H1 (cell line): ENCODE measurements around the gene TFE3. TPM values are rescaled to one million over a fixed set of nuclear protein-coding genes. Genes with fewer than 3 reads are reported as not detected.

ENCODE experiments used
- ASH2L ChIP-seq: fragments of 200-600, 300-600 bp; sonication (generic); IDR thresholded peaks from one replicate; pipeline ENCODE4 v1.7.1; 2017; ENCODE audit warnings: low read length
- CBX8 ChIP-seq: fragments of 300-800, 300-1000 bp; sonication (generic); IDR thresholded peaks from 2 replicates; pipeline ENCODE4 v1.7.1; 2016; ENCODE audit warnings: low read depth, low read length, borderline replicate concordance
- EGR1 ChIP-seq: IDR thresholded peaks from 2 replicates; pipeline ENCODE4 v1.6.1; 2011; ENCODE audit warnings: low read depth, low read length, borderline replicate concordance
- HDAC6 ChIP-seq: IDR thresholded peaks from one replicate; pipeline ENCODE4 v1.7.1; 2012; ENCODE audit warnings: low read depth, mild to moderate bottlenecking, inconsistent platforms, low read length, moderate library complexity
- KDM5A ChIP-seq: fragments of 200-600 bp; IDR thresholded peaks from 2 replicates; pipeline ENCODE4 v1.7.1; 2012; ENCODE audit warnings: mild to moderate bottlenecking, low read length, inconsistent platforms, mixed read lengths
- NANOG ChIP-seq: IDR thresholded peaks from 2 replicates; pipeline ENCODE4 v1.6.1; 2011; ENCODE audit warnings: low read length, low read depth, mild to moderate bottlenecking, inconsistent platforms; ENCODE audit not compliant: insufficient read depth, poor library complexity, severe bottlenecking
- POLR2A ChIP-seq, 2 experiments: IDR thresholded peaks; 1 replicate in 1 of 2; 2 replicates in 1 of 2; pipeline ENCODE4 v1.6.1; 2011; ENCODE audit warnings: low read depth in 2 of 2, low read length in 2 of 2, mild to moderate bottlenecking in 2 of 2; ENCODE audit errors: control extremely low read depth in 1 of 2
- RAD21 ChIP-seq, 2 experiments: IDR thresholded peaks in 1 of 2; conservative IDR thresholded peaks in 1 of 2; 2 replicates each; pipeline ENCODE4 v1.6.1; 2011; ENCODE audit warnings: low read depth in 2 of 2, low read length in 2 of 2, improper control_type of control experiment in 1 of 2, inconsistent platforms in 1 of 2, mild to moderate bottlenecking in 1 of 2, moderate library complexity in 1 of 2
- RFX5 ChIP-seq: IDR thresholded peaks from 2 replicates; pipeline ENCODE4 v1.6.1; 2011; ENCODE audit warnings: low read depth, low read length, improper control_type of control experiment, borderline replicate concordance
- RXRA ChIP-seq: IDR thresholded peaks from 2 replicates; pipeline ENCODE4 v1.6.1; 2011; ENCODE audit warnings: low read depth, mild to moderate bottlenecking, low read length, moderate library complexity; ENCODE audit not compliant: insufficient read depth
- TBP ChIP-seq: IDR thresholded peaks from 2 replicates; pipeline ENCODE4 v1.6.1; 2011; ENCODE audit warnings: low read depth, low read length, improper control_type of control experiment
- TCF12 ChIP-seq: IDR thresholded peaks from 2 replicates; pipeline ENCODE4 v1.6.1; 2011; ENCODE audit warnings: low read depth, mild to moderate bottlenecking, low read length
- polyA plus RNA-seq, 7 experiments: library from polyadenylated mRNA; depleted of rRNA in 3 of 7; stranded (reverse) in 5 of 7; unstranded in 2 of 7; fragments of >200 nt in 5 of 7; fragments of 200-250 nt in 2 of 7; gene quantifications; 1 replicate in 5 of 7; 2 replicates in 1 of 7; 4 replicates in 1 of 7; pipeline versions ENCODE4 v1.2.1 to v1.2.3, GENCODE V29; 2011 to 2013; ENCODE audit warnings: missing spikeins in 2 of 7, mixed read lengths in 2 of 7
- total RNA-seq: library from RNA; stranded (reverse); fragmentation: NEBNext Ultra II Directional; extraction: Animal tissue kit (Norgen Biotek cat#: 25700); gene quantifications from 2 replicates; pipeline ENCODE4 v1.2.1, GENCODE V29; 2021

TFE3 gene
- total and polyA plus RNA-seq, 2 of the 8 experiments (the other 6 are each of a cell fraction or from before 2014, with no cell fraction given): 33.7 to 52.9 TPM

- TF ChIP-seq KDM5A (no peak), RAD21 (IDR thresholded peaks at IDR 0.05 in 1 of 2, conservative IDR thresholded peaks at IDR 0.05 in 1 of 2; ENCODE audit: low read depth in 2 of 2, low read length in 2 of 2) (no peak), CBX8 (no peak), RXRA (no peak), NANOG (no peak), EGR1 (no peak), ASH2L (peak; percentile 21), HDAC6 (no peak), POLR2A (IDR thresholded peaks at IDR 0.05; ENCODE audit: control extremely low read depth in 1 of 2, low read depth in 2 of 2, low read length in 2 of 2) (0 out of 3 replicates have a peak, but pooled peaks of 1 of the 2 experiments have one; percentile 38), RFX5 (no peak), TBP (no peak), TCF12 (no peak)
These were observed 2.7 kb downstream of the TFE3 start (continued) for GRCh38 chrX:49040376-49040955.
